ENCODE measurements around the gene KCND3.

- no peak for TF ChIP-seq CTCF (IDR thresholded peaks at IDR 0.05)
- no peak for TF ChIP-seq POLR2A (IDR thresholded peaks at IDR 0.05)
These were observed 18.1 kb downstream of the KCND3 start for GRCh38 chr1:111971396-111971795.

All from lower leg skin (tissue), 3 donors.